Measurements from ENCODE around the gene MUC15.
A peak's percentile ranks its signal among the peaks of the same experiment; 100 is the strongest.

Gene MUC15

DNA sequence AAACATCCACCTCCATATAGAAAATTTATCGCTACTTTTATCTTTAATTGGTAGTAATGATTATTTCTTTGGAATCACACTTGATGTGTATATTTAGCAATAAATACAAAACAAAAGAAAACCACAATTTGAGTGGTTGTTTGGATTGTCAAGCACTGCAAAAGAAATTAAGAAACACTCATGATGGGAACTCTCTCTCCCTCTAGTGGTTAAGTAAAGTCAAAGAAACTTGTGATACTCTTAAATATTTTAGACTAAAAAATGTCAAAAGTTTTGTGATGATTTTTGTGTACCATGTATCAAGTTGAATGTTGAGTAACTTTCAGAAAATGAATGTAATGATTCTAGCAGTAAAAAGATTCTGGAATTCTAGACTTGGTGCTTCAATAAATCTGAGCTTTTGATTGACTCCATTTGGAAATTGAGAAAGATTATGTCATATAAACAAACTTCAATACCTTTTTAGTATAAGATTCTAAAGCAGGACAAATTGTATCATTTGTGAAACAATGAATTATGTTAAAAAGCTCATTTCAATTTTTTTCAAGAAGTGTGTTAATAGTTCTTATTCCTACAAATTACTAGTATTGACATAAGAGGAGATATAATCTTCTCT lies 20.8 kb downstream of the MUC15 start:
- H3K4me3 ChIP-seq (ENCODE audit: low read length, poor library complexity, severe bottlenecking), result no peak overlapping the region
- H3K9ac ChIP-seq (ENCODE audit: low read depth, low read length, poor library complexity, severe bottlenecking), result no peak overlapping the region
- H3K27me3 ChIP-seq (ENCODE audit: insufficient read depth, low read length, poor library complexity, severe bottlenecking), result no peaks in the 10 kb centered on the region
- H3K9me3 ChIP-seq (ENCODE audit: insufficient read depth, low read depth, low read length), result no peaks in the 10 kb centered on the region
- TF ChIP-seq, protein P1, sequence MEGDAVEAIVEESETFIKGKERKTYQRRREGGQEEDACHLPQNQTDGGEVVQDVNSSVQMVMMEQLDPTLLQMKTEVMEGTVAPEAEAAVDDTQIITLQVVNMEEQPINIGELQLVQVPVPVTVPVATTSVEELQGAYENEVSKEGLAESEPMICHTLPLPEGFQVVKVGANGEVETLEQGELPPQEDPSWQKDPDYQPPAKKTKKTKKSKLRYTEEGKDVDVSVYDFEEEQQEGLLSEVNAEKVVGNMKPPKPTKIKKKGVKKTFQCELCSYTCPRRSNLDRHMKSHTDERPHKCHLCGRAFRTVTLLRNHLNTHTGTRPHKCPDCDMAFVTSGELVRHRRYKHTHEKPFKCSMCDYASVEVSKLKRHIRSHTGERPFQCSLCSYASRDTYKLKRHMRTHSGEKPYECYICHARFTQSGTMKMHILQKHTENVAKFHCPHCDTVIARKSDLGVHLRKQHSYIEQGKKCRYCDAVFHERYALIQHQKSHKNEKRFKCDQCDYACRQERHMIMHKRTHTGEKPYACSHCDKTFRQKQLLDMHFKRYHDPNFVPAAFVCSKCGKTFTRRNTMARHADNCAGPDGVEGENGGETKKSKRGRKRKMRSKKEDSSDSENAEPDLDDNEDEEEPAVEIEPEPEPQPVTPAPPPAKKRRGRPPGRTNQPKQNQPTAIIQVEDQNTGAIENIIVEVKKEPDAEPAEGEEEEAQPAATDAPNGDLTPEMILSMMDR (conservative IDR thresholded peaks at IDR 0.05; ENCODE audit: low read length), result peak; percentile 54
- TF ChIP-seq EZH2phosphoT487 (IDR thresholded peaks at IDR 0.05; ENCODE audit: borderline replicate concordance), result no peak
- no peaks in the 10 kb centered on the region for H3K4me1 ChIP-seq (ENCODE audit: insufficient read depth, low read length, poor library complexity, severe bottlenecking)
- H3K4me2 ChIP-seq (ENCODE audit: low read depth, low read length, poor library complexity, severe bottlenecking), result no peak overlapping the region
- H3K9me2 ChIP-seq (replicated peaks; ENCODE audit: low read depth, low read length), result no peaks in the 10 kb centered on the region
- H3K36me3 ChIP-seq (ENCODE audit: insufficient read depth, low read length), result no peaks in the 10 kb centered on the region
- H3K79me2 ChIP-seq (ENCODE audit: insufficient read depth, low read length), result no peaks in the 10 kb centered on the region
- H2AFZ ChIP-seq (ENCODE audit: low read length), result no peak overlapping the region
- H4K20me1 ChIP-seq (ENCODE audit: insufficient read depth, low read length, poor library complexity, severe bottlenecking), result no peaks in the 10 kb centered on the region
- H3F3A ChIP-seq (ENCODE audit: low read depth), result no peaks in the 10 kb centered on the region

DNA sequence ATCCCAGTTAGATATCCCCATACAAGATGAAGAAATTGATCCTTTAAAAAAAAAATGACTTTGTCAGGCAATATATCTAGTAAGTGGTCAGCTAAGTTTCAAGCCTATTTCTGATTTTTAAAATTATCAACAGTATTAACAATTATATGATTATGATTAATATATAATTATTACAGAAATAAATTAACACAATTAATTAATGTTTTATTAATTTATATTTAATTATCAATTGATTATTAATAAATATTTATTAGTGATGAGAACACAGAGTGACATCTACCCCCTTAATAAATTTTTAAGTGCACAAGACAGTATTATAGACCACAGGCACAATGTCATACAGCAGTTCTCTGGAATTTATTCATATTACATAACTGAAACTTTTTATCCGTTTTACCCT lies 22.0 kb downstream of the MUC15 start:
- no peaks in the 10 kb centered on the region for H3K9me3 ChIP-seq (ENCODE audit: insufficient read depth, low read depth, low read length)

GRCh38 chr11:26549176-26549575 lies 22.9 kb downstream of the MUC15 start:
- Histone ChIP-seq H3K9me3 (ENCODE audit: insufficient read depth, low read depth, low read length) (no peaks in the 10 kb centered on the region), H3K4me2 (ENCODE audit: low read depth, low read length, poor library complexity, severe bottlenecking) (no peak overlapping the region), H3K27me3 (ENCODE audit: insufficient read depth, low read length, poor library complexity, severe bottlenecking) (no peaks in the 10 kb centered on the region), H3K9me2 (replicated peaks; ENCODE audit: low read depth, low read length) (no peaks in the 10 kb centered on the region), H3F3A (ENCODE audit: low read depth) (no peaks in the 10 kb centered on the region), H3K79me2 (ENCODE audit: insufficient read depth, low read length) (no peaks in the 10 kb centered on the region), H4K20me1 (ENCODE audit: insufficient read depth, low read length, poor library complexity, severe bottlenecking) (no peaks in the 10 kb centered on the region), H3K4me3 (ENCODE audit: low read length, poor library complexity, severe bottlenecking) (no peak overlapping the region), H2AFZ (ENCODE audit: low read length) (no peak overlapping the region), H3K9ac (ENCODE audit: low read depth, low read length, poor library complexity, severe bottlenecking) (no peak overlapping the region), H3K4me1 (ENCODE audit: insufficient read depth, low read length, poor library complexity, severe bottlenecking) (no peaks in the 10 kb centered on the region), H3K36me3 (ENCODE audit: insufficient read depth, low read length) (no peaks in the 10 kb centered on the region)
- TF ChIP-seq, protein P1 (conservative IDR thresholded peaks at IDR 0.05; ENCODE audit: low read length), result no peak
- no peak for TF ChIP-seq EZH2phosphoT487 (IDR thresholded peaks at IDR 0.05; ENCODE audit: borderline replicate concordance)

More for the DNA sequence above, 22.0 kb downstream of the MUC15 start:
- H3K4me1 ChIP-seq (ENCODE audit: insufficient read depth, low read length, poor library complexity, severe bottlenecking), result no peaks in the 10 kb centered on the region
- TF ChIP-seq, protein P1 (conservative IDR thresholded peaks at IDR 0.05; ENCODE audit: low read length), result no peak
- no peak for TF ChIP-seq EZH2phosphoT487 (IDR thresholded peaks at IDR 0.05; ENCODE audit: borderline replicate concordance)
- no peaks in the 10 kb centered on the region for H3K36me3 ChIP-seq (ENCODE audit: insufficient read depth, low read length)
- no peak overlapping the region for H3K9ac ChIP-seq (ENCODE audit: low read depth, low read length, poor library complexity, severe bottlenecking)
- H3K9me2 ChIP-seq (replicated peaks; ENCODE audit: low read depth, low read length), result no peaks in the 10 kb centered on the region
- H3K4me2 ChIP-seq (ENCODE audit: low read depth, low read length, poor library complexity, severe bottlenecking), result no peak overlapping the region
- no peak overlapping the region for H3K4me3 ChIP-seq (ENCODE audit: low read length, poor library complexity, severe bottlenecking)
- no peaks in the 10 kb centered on the region for H3K79me2 ChIP-seq (ENCODE audit: insufficient read depth, low read length)
- no peaks in the 10 kb centered on the region for H4K20me1 ChIP-seq (ENCODE audit: insufficient read depth, low read length, poor library complexity, severe bottlenecking)
- no peak overlapping the region for H2AFZ ChIP-seq (ENCODE audit: low read length)
- H3F3A ChIP-seq (ENCODE audit: low read depth), result no peaks in the 10 kb centered on the region
- no peaks in the 10 kb centered on the region for H3K27me3 ChIP-seq (ENCODE audit: insufficient read depth, low read length, poor library complexity, severe bottlenecking)

All from Loucy (cell line).